Liver (tissue), 9 donors: ENCODE measurements around the gene EHMT1. TPM values are rescaled to one million over a fixed set of nuclear protein-coding genes. Genes with fewer than 3 reads are reported as not detected.

Experiments used
- DNase-seq: peaks from one replicate; pipeline ENCODE4 v3.0.0-alpha.2; 2017; ENCODE audit warnings: low spot score
- H3K27ac ChIP-seq, 2 donors: one replicate each; pipeline ENCODE4 v1.7.0; 2013; ENCODE audit warnings: inconsistent platforms in 2 of 2, low read length in 2 of 2, control low read depth in 1 of 2, low read depth in 1 of 2, mild to moderate bottlenecking in 1 of 2
- H3K27me3 ChIP-seq, 4 donors: one replicate each; pipeline versions ENCODE4 v1.6.1 to v1.7.0; 2013; ENCODE audit warnings: low read length in 3 of 4, inconsistent platforms in 1 of 4, mild to moderate bottlenecking in 1 of 4, moderate library complexity in 1 of 4; ENCODE audit not compliant: control insufficient read depth in 4 of 4, insufficient read depth in 4 of 4
- H3K36me3 ChIP-seq, 4 donors: one replicate each; pipeline versions ENCODE4 v1.6.1 to v1.7.0; 2013; ENCODE audit warnings: low read length in 3 of 4, mild to moderate bottlenecking in 3 of 4, low read depth in 1 of 4, moderate library complexity in 1 of 4; ENCODE audit not compliant: control insufficient read depth in 4 of 4, insufficient read depth in 3 of 4
- H3K4me1 ChIP-seq, 4 donors: one replicate each; pipeline versions ENCODE4 v1.6.1 to v1.7.0; 2013; ENCODE audit warnings: low read length in 3 of 4, mild to moderate bottlenecking in 3 of 4, moderate library complexity in 1 of 4; ENCODE audit not compliant: control insufficient read depth in 4 of 4, insufficient read depth in 4 of 4
- H3K4me3 ChIP-seq, 3 donors: one replicate each; pipeline versions ENCODE4 v1.6.1 to v1.7.0; 2013; ENCODE audit warnings: low read length in 3 of 3, control low read depth in 1 of 3, low read depth in 1 of 3, mild to moderate bottlenecking in 1 of 3
- H3K9ac ChIP-seq, 2 donors: one replicate each; pipeline ENCODE4 v1.7.0; 2013; ENCODE audit warnings: low read length in 2 of 2, mild to moderate bottlenecking in 2 of 2, moderate library complexity in 2 of 2, control low read depth in 1 of 2, low read depth in 1 of 2
- H3K9me3 ChIP-seq, 4 donors: one replicate each; pipeline versions ENCODE4 v1.6.1 to v1.7.0; 2013; ENCODE audit warnings: low read length in 3 of 4; ENCODE audit not compliant: control insufficient read depth in 4 of 4
- EGR1 ChIP-seq, 2 donors: IDR thresholded peaks; 2 replicates each; pipeline ENCODE4 v1.6.1; 2016 to 2018; ENCODE audit warnings: antibody characterized with exemption in 2 of 2, low read depth in 2 of 2
- FOXA2 ChIP-seq: IDR thresholded peaks from 2 replicates; pipeline ENCODE4 v1.6.1; 2016; ENCODE audit warnings: antibody characterized with exemption
- GABPA ChIP-seq, 2 donors: IDR thresholded peaks in 1 of 2; conservative IDR thresholded peaks in 1 of 2; 2 replicates each; pipeline ENCODE4 v1.6.1; 2016; ENCODE audit warnings: antibody characterized with exemption in 2 of 2, mild to moderate bottlenecking in 1 of 2, moderate library complexity in 1 of 2
- HNF4A ChIP-seq, 2 donors: conservative IDR thresholded peaks; 2 replicates each; pipeline ENCODE4 v1.6.1; 2016; ENCODE audit warnings: antibody characterized with exemption in 2 of 2, mild to moderate bottlenecking in 2 of 2
- HNF4G ChIP-seq: IDR thresholded peaks from 2 replicates; pipeline ENCODE4 v1.6.1; 2016; ENCODE audit warnings: antibody characterized with exemption
- JUND ChIP-seq, 2 donors: IDR thresholded peaks; 2 replicates each; pipeline ENCODE4 v1.6.1; 2016; ENCODE audit warnings: antibody characterized with exemption in 2 of 2
- MAX ChIP-seq: IDR thresholded peaks from 2 replicates; pipeline ENCODE4 v1.6.1; 2016; ENCODE audit warnings: antibody characterized with exemption
- NR2F2 ChIP-seq: IDR thresholded peaks from 2 replicates; pipeline ENCODE4 v1.6.1; 2016; ENCODE audit warnings: antibody characterized with exemption
- RAD21 ChIP-seq, 2 donors: IDR thresholded peaks; 2 replicates each; pipeline ENCODE4 v1.6.1; 2016; ENCODE audit warnings: antibody characterized with exemption in 2 of 2, mild to moderate bottlenecking in 2 of 2
- REST ChIP-seq: IDR thresholded peaks from 2 replicates; pipeline ENCODE4 v1.6.1; 2016; ENCODE audit warnings: antibody characterized with exemption, mild to moderate bottlenecking
- RXRA ChIP-seq, 2 donors: IDR thresholded peaks; 2 replicates each; pipeline ENCODE4 v1.6.1; 2017 to 2018; ENCODE audit warnings: antibody characterized with exemption in 2 of 2, mild to moderate bottlenecking in 1 of 2
- SP1 ChIP-seq: IDR thresholded peaks from 2 replicates; pipeline ENCODE4 v1.6.1; 2018; ENCODE audit warnings: antibody characterized with exemption, mild to moderate bottlenecking
- TAF1 ChIP-seq: conservative IDR thresholded peaks from 2 replicates; pipeline ENCODE4 v1.6.1; 2016; ENCODE audit warnings: antibody characterized with exemption, mild to moderate bottlenecking
- YY1 ChIP-seq: IDR thresholded peaks from 2 replicates; pipeline ENCODE4 v1.6.1; 2016; ENCODE audit warnings: antibody characterized with exemption, mild to moderate bottlenecking
- ZBTB33 ChIP-seq: IDR thresholded peaks from 2 replicates; pipeline ENCODE4 v1.6.1; 2016; ENCODE audit warnings: antibody characterized with exemption
- WGBS: extraction: QIAGEN DNeasy Blood & Tissue Kit; methylation state at CpG from one replicate; pipeline ENCODE4 v1.1.7; 2013; 5-methylcytosine and 5-hydroxymethylcytosine counted together
- polyA plus RNA-seq, 2 donors: library from polyadenylated mRNA; stranded (reverse) in 1 of 2; unstranded in 1 of 2; fragments of 200-250 nt in 1 of 2; fragments of >200 nt in 1 of 2; fragmentation: Nextera tagmentation in 1 of 2; extraction: Ambion mirVana in 1 of 2; gene quantifications; one replicate each; pipeline versions ENCODE4 v1.2.1 to v1.2.3, GENCODE V29; 2013 to 2015
- total RNA-seq, 2 donors: library from RNA; depleted of rRNA; stranded (reverse); fragments of >200 nt; gene quantifications; one replicate each; pipeline ENCODE4 v1.2.3, GENCODE V29; 2014
- TF ChIP-seq, protein P1 (sequence below): fragments of 150-350 bp; IDR thresholded peaks from 2 replicates; pipeline ENCODE4 v1.5.1; 2017; ENCODE audit warnings: improper control_type of control experiment, low read depth, low read length; ENCODE audit not compliant: missing input control
- donor health status: healthy.
- donor health status: healthy.
- donor health status: healthy.
- donor health status: healthy.
- donor health status: healthy.

EHMT1 gene
- total and polyA plus RNA-seq, 4 donors, result 16.1 to 48.2 (median 27.3) TPM

DNA sequence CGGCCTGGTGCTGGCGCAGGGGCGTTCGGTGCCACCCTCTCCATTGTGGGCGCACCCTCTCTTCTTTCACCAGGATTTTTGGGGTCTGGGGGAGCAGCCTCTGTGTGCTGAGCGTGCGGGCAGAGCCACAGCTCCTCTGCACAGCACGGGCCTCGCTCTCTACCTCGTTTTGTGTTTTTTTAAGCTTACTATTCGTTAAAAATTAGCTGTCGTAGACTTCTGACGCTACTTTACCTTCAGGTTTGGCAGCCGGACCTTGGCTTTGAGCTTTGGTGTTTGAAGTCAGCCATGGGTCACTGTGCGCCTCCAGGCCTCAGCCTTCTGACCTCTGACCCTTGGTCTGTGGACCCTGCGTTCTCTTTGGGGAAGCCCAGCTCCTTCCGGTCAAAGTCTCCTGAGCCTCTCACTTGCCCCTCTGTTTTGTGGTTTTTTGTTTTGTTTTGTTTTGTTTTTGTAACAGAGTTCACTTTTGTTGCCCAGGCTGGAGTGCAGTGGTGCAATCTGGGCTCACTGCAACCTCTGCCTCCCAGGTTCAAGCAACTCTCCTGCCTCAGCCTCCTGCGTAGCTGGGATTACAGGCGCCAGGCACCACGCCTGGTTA lies 170.6 kb downstream of the EHMT1 start:
- DNase-seq, result no peak
- no peaks in the 10 kb centered on the region for H3K9me3 ChIP-seq
- H3K4me1 ChIP-seq, result peaks cover 0 to 3% (median 1%) of the 10 kb centered on the region in 4 donors
- H3K27me3 ChIP-seq, result no peaks in the 10 kb centered on the region
- H3K36me3 ChIP-seq, result peaks cover 11 to 46% (median 23%) of the 10 kb centered on the region in 4 donors
- TF ChIP-seq FOXA2 (no peak), MAX (no peak), YY1 (peak; percentile 7), RXRA (IDR thresholded peaks at IDR 0.05) (peak; percentile 84 to 90), SP1 (peak; percentile 73), GABPA (IDR thresholded peaks at IDR 0.05 in 1 of 2, conservative IDR thresholded peaks at IDR 0.05 in 1 of 2) (peak in 1 of 2 donors; percentile 25), JUND (IDR thresholded peaks at IDR 0.05) (peak; percentile 19 to 31), REST (peak; percentile 22), HNF4A (conservative IDR thresholded peaks at IDR 0.05) (peak; percentile 95 to 98), HNF4G (peak; percentile 87), NR2F2 (peak; percentile 90), EGR1 (IDR thresholded peaks at IDR 0.05; ENCODE audit: low read depth in 2 of 2) (no peak)
- TF ChIP-seq, protein P1, sequence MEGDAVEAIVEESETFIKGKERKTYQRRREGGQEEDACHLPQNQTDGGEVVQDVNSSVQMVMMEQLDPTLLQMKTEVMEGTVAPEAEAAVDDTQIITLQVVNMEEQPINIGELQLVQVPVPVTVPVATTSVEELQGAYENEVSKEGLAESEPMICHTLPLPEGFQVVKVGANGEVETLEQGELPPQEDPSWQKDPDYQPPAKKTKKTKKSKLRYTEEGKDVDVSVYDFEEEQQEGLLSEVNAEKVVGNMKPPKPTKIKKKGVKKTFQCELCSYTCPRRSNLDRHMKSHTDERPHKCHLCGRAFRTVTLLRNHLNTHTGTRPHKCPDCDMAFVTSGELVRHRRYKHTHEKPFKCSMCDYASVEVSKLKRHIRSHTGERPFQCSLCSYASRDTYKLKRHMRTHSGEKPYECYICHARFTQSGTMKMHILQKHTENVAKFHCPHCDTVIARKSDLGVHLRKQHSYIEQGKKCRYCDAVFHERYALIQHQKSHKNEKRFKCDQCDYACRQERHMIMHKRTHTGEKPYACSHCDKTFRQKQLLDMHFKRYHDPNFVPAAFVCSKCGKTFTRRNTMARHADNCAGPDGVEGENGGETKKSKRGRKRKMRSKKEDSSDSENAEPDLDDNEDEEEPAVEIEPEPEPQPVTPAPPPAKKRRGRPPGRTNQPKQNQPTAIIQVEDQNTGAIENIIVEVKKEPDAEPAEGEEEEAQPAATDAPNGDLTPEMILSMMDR, result no peak
- no peak overlapping the region for H3K4me3 ChIP-seq
- peak overlapping the region in 1 of 2 donors; percentile 40 for H3K9ac ChIP-seq
- H3K27ac ChIP-seq, result peak overlapping the region in 1 of 2 donors; percentile 71
- 53% methylated on average over 20 of the region's 20 CpGs for WGBS

GRCh38 chr9:137791947-137792346 lies 173.1 kb downstream of the EHMT1 start:
- no peak overlapping the region for H3K27ac ChIP-seq
- no peaks in the 10 kb centered on the region for H3K9me3 ChIP-seq
- no peak overlapping the region for H3K4me3 ChIP-seq
- peaks cover 7 to 38% (median 18%) of the 10 kb centered on the region in 4 donors for H3K36me3 ChIP-seq
- 96% methylated on average over 7 of the region's 7 CpGs for WGBS
- no peaks in the 10 kb centered on the region for H3K27me3 ChIP-seq
- H3K9ac ChIP-seq, result no peak overlapping the region
- no peak for DNase-seq
- H3K4me1 ChIP-seq, result peaks cover 3 to 10% (median 5%) of the 10 kb centered on the region in 4 donors
- TF ChIP-seq YY1, result no peak
- no peak for TF ChIP-seq REST
- no peak for TF ChIP-seq EGR1 (IDR thresholded peaks at IDR 0.05; ENCODE audit: low read depth in 2 of 2)
- no peak for TF ChIP-seq HNF4A (conservative IDR thresholded peaks at IDR 0.05)
- no peak for TF ChIP-seq ZBTB33
- no peak for TF ChIP-seq MAX
- TF ChIP-seq JUND (IDR thresholded peaks at IDR 0.05), result no peak
- no peak for TF ChIP-seq RAD21 (IDR thresholded peaks at IDR 0.05)
- no peak for TF ChIP-seq TAF1
- TF ChIP-seq, protein P1, result no peak
